Thoracic aorta (tissue), 2 donors: ENCODE measurements around the gene IFNAR1. TPM values are rescaled to one million over a fixed set of nuclear protein-coding genes. Genes with fewer than 3 reads are reported as not detected.

Source experiments
- ATAC-seq: fragments of 150-250 bp; one replicate; pipeline ENCODE4 v1.8.0; 2017; ENCODE audit warnings: low read depth; ENCODE audit not compliant: insufficient number of reproducible peaks, low FRiP score
- DNase-seq: peaks from one replicate; pipeline ENCODE4 v3.0.0-alpha.2; 2020; ENCODE audit warnings: low spot score
- H3K27ac ChIP-seq, 2 donors: fragments of 200-600 bp; sonication (generic); 1 replicate in 1 of 2; 2 replicates in 1 of 2; pipeline ENCODE4 v1.5.1; 2016; ENCODE audit warnings: mild to moderate bottlenecking in 2 of 2, moderate library complexity in 2 of 2
- H3K27me3 ChIP-seq: fragments of 200-600 bp; sonication (generic); replicated peaks from 2 replicates; pipeline ENCODE4 v1.6.0; 2016; ENCODE audit warnings: mild to moderate bottlenecking; ENCODE audit not compliant: insufficient read depth
- H3K36me3 ChIP-seq: fragments of 200-600 bp; sonication (generic); one replicate; pipeline ENCODE4 v1.5.1; 2016
- H3K4me1 ChIP-seq, 2 donors: fragments of 200-600 bp; sonication (generic); 1 replicate in 1 of 2; 2 replicates in 1 of 2; pipeline versions ENCODE4 v1.5.1 to v1.6.0; 2016; ENCODE audit warnings: low read depth in 2 of 2, mild to moderate bottlenecking in 1 of 2; ENCODE audit not compliant: control insufficient read depth in 1 of 2
- H3K4me3 ChIP-seq: fragments of 200-600 bp; sonication (generic); 2 replicates; pipeline ENCODE4 v1.5.1; 2016; ENCODE audit warnings: mild to moderate bottlenecking
- H3K9me3 ChIP-seq: fragments of 200-600 bp; sonication (generic); 2 replicates; pipeline ENCODE4 v1.5.1; 2016
- total RNA-seq, 2 donors: library from RNA; depleted of rRNA; stranded (reverse); fragments of >200 nt; gene quantifications; one replicate each; pipeline versions ENCODE4 v1.1.0 to v1.2.3, GENCODE V29; 2016
- TF ChIP-seq, protein P1 (sequence below): fragments of 200-600 bp; sonication (generic); IDR thresholded peaks from one replicate; pipeline ENCODE4 v1.5.1; 2019; ENCODE audit warnings: antibody characterized with exemption

The IFNAR1 gene
- total RNA-seq, 2 donors from 2014 or later = 31.3 to 61.9 TPM

DNA sequence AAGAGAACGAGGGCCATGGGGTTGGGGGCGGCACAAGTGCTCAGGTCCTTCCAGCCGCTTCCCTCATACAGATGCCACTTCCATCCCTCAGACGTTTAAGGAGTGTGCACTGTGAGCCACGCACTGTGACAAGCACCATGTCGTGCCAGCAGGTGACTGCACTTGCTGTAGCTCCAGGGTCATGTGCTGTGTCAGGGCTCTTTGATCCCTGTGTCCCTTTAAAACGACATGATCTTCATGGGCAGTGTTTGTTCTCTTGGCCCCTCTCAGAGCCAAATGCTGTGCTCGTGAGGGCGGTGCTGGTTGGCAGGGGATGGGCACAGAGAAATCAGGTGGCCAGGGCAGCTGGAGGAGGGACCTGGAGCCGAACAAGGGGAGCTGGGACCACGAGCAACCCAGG is 38.7 kb upstream of the IFNAR1 start:
- Histone ChIP-seq H3K27ac (peak overlapping the region; percentile 42 to 73), H3K27me3 (no peaks in the 10 kb centered on the region), H3K36me3 (peaks cover 13% of the 10 kb centered on the region), H3K4me1 (peaks cover 7 to 21% of the 10 kb centered on the region in 2 donors), H3K4me3 (no peak overlapping the region), H3K9me3 (no peaks in the 10 kb centered on the region)
- TF ChIP-seq, protein P1, sequence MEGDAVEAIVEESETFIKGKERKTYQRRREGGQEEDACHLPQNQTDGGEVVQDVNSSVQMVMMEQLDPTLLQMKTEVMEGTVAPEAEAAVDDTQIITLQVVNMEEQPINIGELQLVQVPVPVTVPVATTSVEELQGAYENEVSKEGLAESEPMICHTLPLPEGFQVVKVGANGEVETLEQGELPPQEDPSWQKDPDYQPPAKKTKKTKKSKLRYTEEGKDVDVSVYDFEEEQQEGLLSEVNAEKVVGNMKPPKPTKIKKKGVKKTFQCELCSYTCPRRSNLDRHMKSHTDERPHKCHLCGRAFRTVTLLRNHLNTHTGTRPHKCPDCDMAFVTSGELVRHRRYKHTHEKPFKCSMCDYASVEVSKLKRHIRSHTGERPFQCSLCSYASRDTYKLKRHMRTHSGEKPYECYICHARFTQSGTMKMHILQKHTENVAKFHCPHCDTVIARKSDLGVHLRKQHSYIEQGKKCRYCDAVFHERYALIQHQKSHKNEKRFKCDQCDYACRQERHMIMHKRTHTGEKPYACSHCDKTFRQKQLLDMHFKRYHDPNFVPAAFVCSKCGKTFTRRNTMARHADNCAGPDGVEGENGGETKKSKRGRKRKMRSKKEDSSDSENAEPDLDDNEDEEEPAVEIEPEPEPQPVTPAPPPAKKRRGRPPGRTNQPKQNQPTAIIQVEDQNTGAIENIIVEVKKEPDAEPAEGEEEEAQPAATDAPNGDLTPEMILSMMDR = no peak
- no peak for DNase-seq
- no peak for ATAC-seq

DNA sequence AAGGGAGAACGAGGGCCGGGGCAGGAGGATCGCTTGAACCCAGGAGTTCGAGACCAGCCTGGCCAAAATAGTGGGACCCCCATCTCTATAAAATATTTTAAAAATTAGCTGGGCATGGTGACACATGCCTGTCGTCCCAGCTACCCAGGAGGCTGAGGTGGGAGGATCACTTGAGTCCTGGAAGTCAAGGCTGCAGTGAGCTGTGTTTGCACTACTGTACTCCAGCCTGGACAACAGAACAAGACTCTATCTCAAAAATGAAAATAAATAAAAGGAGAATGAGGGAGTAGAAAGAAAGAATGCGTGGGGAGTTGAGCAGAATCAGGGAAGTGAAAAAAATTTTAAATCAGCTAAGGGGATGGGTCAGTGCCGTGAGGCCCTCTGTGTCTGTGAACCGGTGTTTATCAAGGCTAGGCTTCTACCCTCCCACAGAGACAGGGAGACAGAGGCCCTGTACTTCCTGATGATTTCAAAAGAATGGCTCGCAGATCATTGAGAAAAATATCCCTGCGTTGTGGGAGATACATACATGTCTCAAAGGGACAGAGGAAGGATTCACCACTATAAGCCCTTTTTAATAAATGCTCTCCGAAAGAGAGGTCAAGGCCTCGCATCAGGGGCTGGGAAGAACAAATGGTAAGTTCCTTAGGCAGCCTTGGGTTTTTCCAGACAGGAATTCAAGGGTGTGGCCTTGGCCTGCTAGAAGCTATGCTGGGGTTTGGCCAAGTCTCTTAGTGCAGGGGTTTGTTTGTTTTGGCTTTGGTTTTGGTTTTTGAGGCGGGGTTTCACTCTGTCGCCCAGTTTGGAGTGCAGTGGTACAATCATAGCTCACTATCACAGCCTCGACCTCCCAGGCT is 37.9 kb upstream of the IFNAR1 start:
- TF ChIP-seq, protein P1 = no peak
- peaks cover 16% of the 10 kb centered on the region for H3K36me3 ChIP-seq
- DNase-seq = no peak
- ATAC-seq = peak; percentile 53
- no peaks in the 10 kb centered on the region for H3K9me3 ChIP-seq
- H3K4me1 ChIP-seq = peaks cover 7 to 21% of the 10 kb centered on the region in 2 donors
- no peaks in the 10 kb centered on the region for H3K27me3 ChIP-seq
- H3K27ac ChIP-seq = peak overlapping the region; percentile 42 to 73
- peak overlapping the region; percentile 40 for H3K4me3 ChIP-seq

DNA sequence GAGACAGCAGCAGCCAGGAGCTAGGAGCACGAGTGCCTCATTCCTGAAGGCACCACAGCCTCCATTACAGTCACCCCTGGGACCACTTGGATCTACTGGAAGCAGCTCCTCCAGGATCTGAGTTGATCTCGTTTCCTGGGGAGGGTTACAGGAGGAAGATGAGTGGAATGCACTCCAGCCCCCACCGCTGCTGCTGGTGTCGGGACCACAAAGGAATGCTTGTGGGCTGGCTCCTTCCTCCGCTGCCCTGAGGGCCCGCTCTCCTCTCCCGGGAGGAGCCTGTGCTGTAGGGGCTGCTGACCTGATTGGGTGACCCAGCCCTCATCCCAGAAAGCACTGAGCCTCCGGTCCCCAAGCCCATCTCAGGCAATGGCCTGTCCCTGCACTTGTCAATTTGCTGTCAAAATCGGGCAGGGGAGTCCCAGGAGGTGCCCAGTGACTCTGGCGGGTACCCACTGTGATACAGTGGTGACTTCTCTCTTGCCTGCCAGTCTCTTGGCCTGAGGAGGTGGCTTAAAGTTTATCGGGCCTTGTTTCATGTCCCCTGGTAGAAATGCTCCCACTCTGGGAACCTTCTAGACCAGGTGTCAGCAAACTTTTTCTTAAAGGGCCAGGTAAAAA is 35.5 kb upstream of the IFNAR1 start:
- TF ChIP-seq, protein P1 = no peak
- DNase-seq (no peak), ATAC-seq (no peak)
- no peak overlapping the region for H3K4me3 ChIP-seq
- H3K36me3 ChIP-seq = peaks cover 25% of the 10 kb centered on the region
- H3K27me3 ChIP-seq = no peaks in the 10 kb centered on the region
- no peaks in the 10 kb centered on the region for H3K9me3 ChIP-seq
- H3K4me1 ChIP-seq = peaks cover 7 to 21% of the 10 kb centered on the region in 2 donors
- H3K27ac ChIP-seq = no peak overlapping the region

DNA sequence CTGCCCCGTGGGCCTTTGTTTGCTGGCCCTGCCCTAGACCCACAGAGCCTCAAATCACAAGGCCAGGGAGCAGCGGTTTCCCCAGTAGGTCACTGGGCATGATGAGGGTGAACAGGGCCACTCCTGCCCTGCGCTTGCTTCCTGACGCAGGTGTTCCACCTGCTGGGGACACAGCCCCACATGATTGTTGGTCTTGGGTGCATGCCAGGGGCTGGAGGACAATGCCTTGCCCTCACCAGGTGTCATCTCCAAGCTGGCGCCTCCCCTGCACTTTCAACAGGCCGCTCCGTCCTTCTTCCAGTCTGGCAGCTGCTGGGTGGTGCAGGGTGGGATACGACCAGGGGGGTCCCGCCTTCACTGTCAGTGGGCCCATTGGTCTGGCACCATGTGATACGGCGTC is 34.3 kb upstream of the IFNAR1 start:
- ATAC-seq (no peak), DNase-seq (no peak)
- Histone ChIP-seq H3K36me3 (peaks cover 25% of the 10 kb centered on the region), H3K4me3 (no peak overlapping the region), H3K27me3 (no peaks in the 10 kb centered on the region), H3K9me3 (no peaks in the 10 kb centered on the region), H3K27ac (no peak overlapping the region), H3K4me1 (peaks cover 7 to 21% of the 10 kb centered on the region in 2 donors)
- TF ChIP-seq, protein P1 = no peak

DNA sequence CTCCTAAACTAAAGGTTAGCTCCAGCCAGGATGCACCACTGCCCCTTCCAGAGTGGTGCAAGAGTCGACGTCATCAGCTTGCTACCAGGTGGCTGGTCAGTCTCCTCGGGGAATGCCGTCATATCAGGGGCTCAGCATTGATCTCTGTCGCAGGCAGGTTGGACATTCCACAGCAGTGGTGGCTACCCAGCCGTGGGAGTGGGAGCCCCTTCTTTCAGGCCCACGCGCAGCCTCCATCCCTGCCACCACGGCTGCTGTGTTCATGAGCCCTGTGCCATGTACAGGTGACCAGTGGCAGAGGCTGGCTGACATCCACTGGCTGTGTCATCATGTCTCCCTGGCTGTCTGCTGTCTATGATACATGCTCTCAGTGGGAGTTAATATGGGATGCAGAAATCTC is 33.1 kb upstream of the IFNAR1 start:
- DNase-seq (no peak), ATAC-seq (no peak)
- no peak overlapping the region for H3K4me3 ChIP-seq
- no peaks in the 10 kb centered on the region for H3K27me3 ChIP-seq
- H3K27ac ChIP-seq = no peak overlapping the region
- peaks cover 5 to 11% of the 10 kb centered on the region in 2 donors for H3K4me1 ChIP-seq
- no peaks in the 10 kb centered on the region for H3K9me3 ChIP-seq
- H3K36me3 ChIP-seq = peaks cover 32% of the 10 kb centered on the region
- TF ChIP-seq, protein P1 = no peak
